ENCODE results near the gene RASGRF2. TPM values are rescaled to one million over a fixed set of nuclear protein-coding genes. Genes with fewer than 3 reads are reported as not detected.

Gene RASGRF2, protein sequence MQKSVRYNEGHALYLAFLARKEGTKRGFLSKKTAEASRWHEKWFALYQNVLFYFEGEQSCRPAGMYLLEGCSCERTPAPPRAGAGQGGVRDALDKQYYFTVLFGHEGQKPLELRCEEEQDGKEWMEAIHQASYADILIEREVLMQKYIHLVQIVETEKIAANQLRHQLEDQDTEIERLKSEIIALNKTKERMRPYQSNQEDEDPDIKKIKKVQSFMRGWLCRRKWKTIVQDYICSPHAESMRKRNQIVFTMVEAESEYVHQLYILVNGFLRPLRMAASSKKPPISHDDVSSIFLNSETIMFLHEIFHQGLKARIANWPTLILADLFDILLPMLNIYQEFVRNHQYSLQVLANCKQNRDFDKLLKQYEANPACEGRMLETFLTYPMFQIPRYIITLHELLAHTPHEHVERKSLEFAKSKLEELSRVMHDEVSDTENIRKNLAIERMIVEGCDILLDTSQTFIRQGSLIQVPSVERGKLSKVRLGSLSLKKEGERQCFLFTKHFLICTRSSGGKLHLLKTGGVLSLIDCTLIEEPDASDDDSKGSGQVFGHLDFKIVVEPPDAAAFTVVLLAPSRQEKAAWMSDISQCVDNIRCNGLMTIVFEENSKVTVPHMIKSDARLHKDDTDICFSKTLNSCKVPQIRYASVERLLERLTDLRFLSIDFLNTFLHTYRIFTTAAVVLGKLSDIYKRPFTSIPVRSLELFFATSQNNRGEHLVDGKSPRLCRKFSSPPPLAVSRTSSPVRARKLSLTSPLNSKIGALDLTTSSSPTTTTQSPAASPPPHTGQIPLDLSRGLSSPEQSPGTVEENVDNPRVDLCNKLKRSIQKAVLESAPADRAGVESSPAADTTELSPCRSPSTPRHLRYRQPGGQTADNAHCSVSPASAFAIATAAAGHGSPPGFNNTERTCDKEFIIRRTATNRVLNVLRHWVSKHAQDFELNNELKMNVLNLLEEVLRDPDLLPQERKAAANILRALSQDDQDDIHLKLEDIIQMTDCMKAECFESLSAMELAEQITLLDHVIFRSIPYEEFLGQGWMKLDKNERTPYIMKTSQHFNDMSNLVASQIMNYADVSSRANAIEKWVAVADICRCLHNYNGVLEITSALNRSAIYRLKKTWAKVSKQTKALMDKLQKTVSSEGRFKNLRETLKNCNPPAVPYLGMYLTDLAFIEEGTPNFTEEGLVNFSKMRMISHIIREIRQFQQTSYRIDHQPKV (N-terminal part only)
- total RNA-seq (2021; fragmentation: NEBNext Ultra II Directional; extraction: Animal tissue kit (Norgen Biotek cat#: 25700)) (27.7 and 29.5 TPM in 2 replicates), polyA plus RNA-seq (2011; rRNA removed) (2.6 and 4.1 TPM in 2 replicates), polyA minus RNA-seq (2011; rRNA and poly(A)+ RNA removed) (11.6 and 15.4 TPM in 2 replicates)
- 4.4 TPM for polyA plus RNA-seq (2011; cell fraction: cytosol; rRNA removed)
- polyA plus RNA-seq (2011; cell fraction: nucleus; rRNA removed), result 7.7 TPM
- 3.4 to 5.4 TPM (median 4.5 TPM) in 4 replicates for polyA plus RNA-seq (2012, experiment 1 of 2)
- 1.3 TPM for polyA plus RNA-seq (2012, experiment 2 of 2)
- polyA plus RNA-seq (2013, experiment 1 of 2), result 13.9 TPM
- polyA plus RNA-seq (2013, experiment 2 of 2), result 14.2 TPM
- 7.6 TPM for polyA minus RNA-seq (2011; cell fraction: cytosol; rRNA and poly(A)+ RNA removed)
- polyA minus RNA-seq (2011; cell fraction: nucleus; rRNA and poly(A)+ RNA removed), result 22.3 TPM
- long read RNA-seq, experiment 1, partial matches to known transcripts, result 3 of 12 reads
- long read RNA-seq, experiment 1, other reads (novel, unspliced or antisense), result 8 of 12 reads
- long read RNA-seq, experiment 2, partial matches to known transcripts, result 0 of 1 reads
- long read RNA-seq, experiment 2, other reads (novel, unspliced or antisense), result 1 of 1 reads

DNA sequence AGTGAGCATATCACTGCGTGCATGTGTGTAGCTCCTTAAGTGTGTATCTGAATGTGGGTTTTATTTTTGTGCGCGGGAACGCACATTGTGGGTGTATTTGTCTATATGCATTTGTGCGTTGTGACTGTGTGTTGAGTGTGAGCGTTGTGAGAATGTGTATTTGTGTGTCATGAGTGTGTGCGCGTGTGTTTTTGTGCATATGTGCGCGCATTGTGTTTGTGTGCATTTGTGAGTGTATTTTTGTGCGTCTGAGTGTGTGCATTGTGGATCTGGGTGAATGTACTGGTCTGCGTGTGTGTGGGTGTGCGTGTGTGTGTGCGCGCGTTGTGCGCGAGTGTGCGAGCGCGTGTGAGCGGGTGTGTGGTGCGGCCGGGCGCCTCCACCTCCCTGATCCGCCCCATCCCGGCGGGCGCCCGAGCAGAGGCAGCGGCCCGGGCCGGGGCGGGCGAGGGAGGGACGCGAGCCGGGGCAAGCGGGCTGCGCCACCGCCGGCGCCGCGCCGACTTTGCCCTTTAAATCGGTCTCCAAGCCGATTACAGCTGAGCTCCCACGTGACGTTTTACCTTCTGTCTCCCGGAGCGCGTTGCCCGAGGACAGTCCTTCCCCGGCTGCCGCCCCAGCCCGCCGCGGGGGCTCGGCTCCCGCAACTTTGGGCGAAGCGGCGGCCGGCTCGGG lies at the start of gene RASGRF2:
Gene RASGRF2 (plus strand): TSS at position 596 of the 675 bp plus-strand sequence. CDS start 376 bp downstream, outside the sequence.
- ChIA-PET POLR2A (ENCODE audit: partially characterized antibody) (no interaction called here), CTCF (ENCODE audit: partially characterized antibody) (interaction anchor here (1.1 to 2.0 kb wide), 3 partner anchors 11 to 84 kb away, joined by 3 to 10 read pairs (median 3); no protein-coding TSS in a partner anchor)
- Histone ChIP-seq H3K4ac (replicated peaks; ENCODE audit: insufficient read length, low read depth, low read length) (peak within 1 kb of the TSS; percentile 95), H3K79me1 (ENCODE audit: low read depth, low read length) (no peaks in the 10 kb centered on the region; the same call in 1 of the 2 replicates), H3K27me3 (replicated peaks in 1 of 4; ENCODE audit: control insufficient read depth in 3 of 4, extremely low read depth in 1 of 4, insufficient read depth in 3 of 4, low read length in 3 of 4) (peaks cover 3 to 25% (median 21%) of the 10 kb centered on the region in 4 experiments; a peak in 6 of 7 replicates), H3K79me2 (ENCODE audit: control insufficient read depth in 1 of 2, insufficient read depth in 2 of 2, low read length in 2 of 2) (peaks cover 0 to 9% of the 10 kb centered on the region in 2 experiments; a peak in 1 of 4 replicates), H3K27ac (ENCODE audit: low read depth, low read length) (no peak within 1 kb of the TSS), H3K4me1 (replicated peaks in 1 of 4; ENCODE audit: control insufficient read depth in 3 of 4, insufficient read depth in 4 of 4, low read length in 3 of 4) (peaks cover 16 to 33% (median 25%) of the 10 kb centered on the region in 4 experiments), H3K9ac (replicated peaks in 1 of 4; ENCODE audit: extremely low read depth in 1 of 4, low read depth in 3 of 4, low read length in 3 of 4) (peak within 1 kb of the TSS in 3 of 4 experiments; percentile 10 to 55 (median 19); a peak in 5 of 7 replicates), H3K18ac (ENCODE audit: extremely low read depth, low read length) (peak within 1 kb of the TSS; percentile 84), H3K4me3 (ENCODE audit: extremely low read depth in 1 of 4, insufficient read depth in 2 of 4, low read depth in 3 of 4, low read length in 4 of 4) (peak within 1 kb of the TSS; percentile 48 to 70 (median 64)), H3K9me3 (ENCODE audit: insufficient read depth in 2 of 2, low read depth in 1 of 2, low read length in 1 of 2) (no peaks in the 10 kb centered on the region), H2AK5ac (ENCODE audit: low read depth, low read length) (peak within 1 kb of the TSS; percentile 98), H2BK15ac (ENCODE audit: low read length) (peak within 1 kb of the TSS; percentile 97; the same call in 1 of the 2 replicates), H4K20me1 (replicated peaks in 1 of 2; ENCODE audit: control insufficient read depth in 1 of 2, insufficient read depth in 2 of 2, low read length in 2 of 2) (peaks cover 0 to 3% of the 10 kb centered on the region in 2 experiments), H2BK12ac (ENCODE audit: low read depth, low read length) (peak within 1 kb of the TSS; percentile 99), H4K91ac (replicated peaks; ENCODE audit: insufficient read length, low read length) (peak within 1 kb of the TSS; percentile 63), H2BK120ac (replicated peaks; ENCODE audit: low read depth, low read length) (peak within 1 kb of the TSS; percentile 97), H3K56ac (replicated peaks; ENCODE audit: insufficient read length, low read depth, low read length) (no peak within 1 kb of the TSS), H3K23me2 (ENCODE audit: low read depth, low read length) (peaks cover 17% of the 10 kb centered on the region), H3K14ac (ENCODE audit: insufficient read length) (no peak within 1 kb of the TSS), H3K4me2 (ENCODE audit: insufficient read depth in 1 of 2, low read depth in 2 of 2, low read length in 2 of 2) (peak within 1 kb of the TSS; percentile 90 to 99), H2AFZ (ENCODE audit: low read length) (peak within 1 kb of the TSS; percentile 81), H3K23ac (ENCODE audit: insufficient read length) (peak within 1 kb of the TSS; percentile 98), H4K5ac (ENCODE audit: insufficient read length, low read depth, low read length) (peak within 1 kb of the TSS; percentile 62), H2BK5ac (ENCODE audit: low read depth, low read length) (peak within 1 kb of the TSS; percentile 88), H4K8ac (ENCODE audit: extremely low read depth, insufficient read depth, low read length) (peak within 1 kb of the TSS; percentile 7), H2BK20ac (ENCODE audit: low read length) (peak within 1 kb of the TSS; percentile 94), H3K36me3 (ENCODE audit: control insufficient read depth in 2 of 4, insufficient read depth in 4 of 4, low read length in 3 of 4) (no peaks in the 10 kb centered on the region)
- WGBS, 2 experiments (ENCODE audit: extremely low coverage in 1 of 2, insufficient coverage in 1 of 2, insufficient read length in 1 of 2, insufficient replicate concordance in 2 of 2, low coverage in 1 of 2, low lambda C conversion rate in 2 of 2, missing lambda C conversion rate in 1 of 2), result 21% methylated on average over 32 of the region's 66 CpGs; no CpG with 5 or more reads in 1 of the 2 experiments
- DNase-seq (ENCODE audit: low read depth in 1 of 2, low spot score in 2 of 2) (peak in 1 of 2 experiments; percentile 72), FAIRE-seq (no peak)
- TF ChIP-seq, protein P1, sequence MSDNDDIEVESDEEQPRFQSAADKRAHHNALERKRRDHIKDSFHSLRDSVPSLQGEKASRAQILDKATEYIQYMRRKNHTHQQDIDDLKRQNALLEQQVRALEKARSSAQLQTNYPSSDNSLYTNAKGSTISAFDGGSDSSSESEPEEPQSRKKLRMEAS (IDR thresholded peaks at IDR 0.05), result peak; percentile 50; the same call in 1 of the 2 replicates
- peak; percentile 36; the same call in 1 of the 2 replicates for TF ChIP-seq TBP (IDR thresholded peaks at IDR 0.05; ENCODE audit: low read depth, low read length)
- no peak for TF ChIP-seq GABPA (IDR thresholded peaks at IDR 0.05; ENCODE audit: borderline replicate concordance, insufficient read depth, low read length)

Measured in H1 (cell line).